CD14-positive monocyte (primary cell): ENCODE data around the gene INO80. TPM values are rescaled to one million over a fixed set of nuclear protein-coding genes. Genes with fewer than 3 reads are reported as not detected.

ENCODE experiments used
- DNase-seq, 3 donors: peaks; one replicate each; pipeline ENCODE4 v3.0.0-alpha.2; 2011 to 2022
- H2AFZ ChIP-seq: 2 replicates; pipeline ENCODE4 v1.6.0; 2012; ENCODE audit warnings: mild to moderate bottlenecking, low read depth, low read length, inconsistent platforms; ENCODE audit not compliant: insufficient read depth, poor library complexity, severe bottlenecking
- H3K27ac ChIP-seq, 2 donors: 1 replicate in 1 of 2; 2 replicates in 1 of 2; pipeline ENCODE4 v1.5.1; 2012 to 2013; ENCODE audit warnings: low read length in 2 of 2, control low read depth in 1 of 2, inconsistent platforms in 1 of 2, low read depth in 1 of 2, mild to moderate bottlenecking in 1 of 2
- H3K27me3 ChIP-seq, 2 donors: one replicate each; pipeline versions ENCODE4 v1.6.0 to v1.6.1; 2011 to 2013; ENCODE audit warnings: low read length in 2 of 2; ENCODE audit not compliant: control insufficient read depth in 2 of 2, insufficient read depth in 2 of 2
- H3K36me3 ChIP-seq, 2 donors: replicated peaks in 1 of 2; 1 replicate in 1 of 2; 2 replicates in 1 of 2; pipeline versions ENCODE4 v1.5.1 to v1.6.1; 2012 to 2013; ENCODE audit warnings: low read length in 2 of 2, control low read depth in 1 of 2, inconsistent platforms in 1 of 2, mild to moderate bottlenecking in 1 of 2; ENCODE audit not compliant: insufficient read depth in 2 of 2, control insufficient read depth in 1 of 2
- H3K4me1 ChIP-seq, 2 donors: 1 replicate in 1 of 2; 2 replicates in 1 of 2; pipeline versions ENCODE4 v1.5.1 to v1.6.1; 2012 to 2013; ENCODE audit warnings: low read length in 2 of 2, control low read depth in 1 of 2, inconsistent platforms in 1 of 2, mild to moderate bottlenecking in 1 of 2, moderate library complexity in 1 of 2; ENCODE audit not compliant: insufficient read depth in 2 of 2, control insufficient read depth in 1 of 2
- H3K4me2 ChIP-seq: replicated peaks from 2 replicates; pipeline ENCODE3; 2012; ENCODE audit warnings: low read length, moderate library complexity, mild to moderate bottlenecking; ENCODE audit not compliant: poor library complexity, severe bottlenecking; ENCODE audit errors: extremely low read depth
- H3K4me3 ChIP-seq, 3 experiments: fragments of 200-600 bp in 1 of 3; sonication (generic) in 1 of 3; replicated peaks in 1 of 3; 1 replicate in 2 of 3; 2 replicates in 1 of 3; pipeline ENCODE4 v1.5.1; 2011 to 2013; ENCODE audit warnings: low read length in 3 of 3, mild to moderate bottlenecking in 3 of 3, control low read depth in 2 of 3, low read depth in 2 of 3, inconsistent platforms in 1 of 3, moderate library complexity in 1 of 3
- H3K79me2 ChIP-seq: 2 replicates; pipeline ENCODE4 v1.6.0; 2012; ENCODE audit warnings: mild to moderate bottlenecking, control low read depth, inconsistent platforms, low read length, moderate library complexity; ENCODE audit not compliant: insufficient read depth
- H3K9ac ChIP-seq: 2 replicates; pipeline ENCODE4 v1.6.0; 2017; ENCODE audit warnings: low read length, mild to moderate bottlenecking; ENCODE audit not compliant: insufficient read depth, poor library complexity, severe bottlenecking
- H3K9me3 ChIP-seq, 2 donors: replicated peaks in 1 of 2; 1 replicate in 1 of 2; 2 replicates in 1 of 2; pipeline versions ENCODE4 v1.5.1 to v1.6.1; 2012 to 2013; ENCODE audit warnings: low read length in 2 of 2, control low read depth in 1 of 2; ENCODE audit not compliant: control insufficient read depth in 1 of 2, insufficient read depth in 1 of 2
- H4K20me1 ChIP-seq: 2 replicates; pipeline ENCODE4 v1.6.0; 2012; ENCODE audit warnings: mild to moderate bottlenecking, low read length, control low read depth, moderate library complexity; ENCODE audit not compliant: insufficient read depth
- H3K27ac Mint-ChIP-seq, 7 donors: one replicate each; pipeline ENCODE4 v1.8.0; 2020; ENCODE audit warnings: mild to moderate bottlenecking in 7 of 7, mixed read lengths in 7 of 7, moderate library complexity in 6 of 7, inconsistent platforms in 2 of 7
- H3K27me3 Mint-ChIP-seq, 3 donors: one replicate each; pipeline ENCODE4 v1.8.0; 2021 to 2022; ENCODE audit warnings: low read depth in 3 of 3, mild to moderate bottlenecking in 3 of 3, mixed read lengths in 3 of 3, moderate library complexity in 3 of 3, inconsistent platforms in 1 of 3
- H3K36me3 Mint-ChIP-seq, 2 donors: one replicate each; pipeline ENCODE4 v1.8.0; 2020; ENCODE audit warnings: mixed read lengths in 2 of 2, inconsistent platforms in 1 of 2, mild to moderate bottlenecking in 1 of 2
- H3K4me1 Mint-ChIP-seq: one replicate; pipeline ENCODE4 v1.8.0; 2020; ENCODE audit warnings: mild to moderate bottlenecking, mixed read lengths
- H3K4me3 Mint-ChIP-seq, 2 donors: one replicate each; pipeline ENCODE4 v1.8.0; 2020; ENCODE audit warnings: mild to moderate bottlenecking in 2 of 2, mixed read lengths in 2 of 2, moderate library complexity in 1 of 2
- H3K9me3 Mint-ChIP-seq, 7 donors: one replicate each; pipeline ENCODE4 v1.8.0; 2020 to 2022; ENCODE audit warnings: mixed read lengths in 7 of 7, mild to moderate bottlenecking in 6 of 7, moderate library complexity in 6 of 7, inconsistent platforms in 2 of 7
- CTCF ChIP-seq: fragments of 200-600 bp; IDR thresholded peaks from one replicate; pipeline ENCODE4 v1.8.0; 2022; ENCODE audit warnings: antibody characterized with exemption, mild to moderate bottlenecking
- WGBS: methylation state at CpG from one replicate; pipeline ENCODE4 v1.1.5; 2013; ENCODE audit warnings: missing lambda C conversion rate; ENCODE audit not compliant: insufficient coverage; 5-methylcytosine and 5-hydroxymethylcytosine counted together
- intact Hi-C, 2 donors: fragments of 100-400 bp; cut with micrococcal nuclease; formaldehyde crosslinking; loops; one replicate each; pipeline versions ENCODE4 v1.15.0 to v1.15.1; 2023
- polyA plus RNA-seq, 3 donors: library from polyadenylated mRNA; depleted of rRNA in 1 of 3; unstranded in 2 of 3; stranded (reverse) in 1 of 3; fragments of 300-500 nt in 2 of 3; fragments of >200 nt in 1 of 3; fragmentation: Illumina TruSeq in 2 of 3; gene quantifications; 1 replicate in 2 of 3; 2 replicates in 1 of 3; pipeline ENCODE4 v1.2.3, GENCODE V29; 2012 to 2021

Gene INO80
- polyA plus RNA-seq, 3 donors: 2.3 to 13.1 (median 2.4) TPM

- no peak for DNase-seq
- Mint-ChIP-seq H3K9me3 (no peaks in the 10 kb centered on the region), H3K4me1 (no peaks in the 10 kb centered on the region), H3K4me3 (no peak overlapping the region), H3K36me3 (peaks cover 63 to 75% of the 10 kb centered on the region in 2 donors), H3K27ac (no peak overlapping the region), H3K27me3 (peaks cover 0 to 1% (median 0%) of the 10 kb centered on the region in 3 donors)
- Histone ChIP-seq H3K27me3 (no peaks in the 10 kb centered on the region), H3K27ac (no peak overlapping the region), H3K36me3 (peaks cover 65 to 97% of the 10 kb centered on the region in 2 donors), H3K9ac (no peak overlapping the region), H3K4me3 (no peak overlapping the region), H3K79me2 (no peaks in the 10 kb centered on the region), H3K9me3 (no peaks in the 10 kb centered on the region), H2AFZ (no peak overlapping the region), H3K4me2 (no peak overlapping the region), H4K20me1 (peaks cover 4% of the 10 kb centered on the region), H3K4me1 (no peaks in the 10 kb centered on the region)
- no peak for TF ChIP-seq CTCF
- intact Hi-C loops: loop anchor here in 1 of 2 donors (5.0 to 10.0 kb wide), 2 partner anchors 79 to 117 kb away; no protein-coding TSS in a partner anchor
- 77% methylated on average over 4 of the region's 4 CpGs for WGBS
Measured at GRCh38 chr15:41024131-41024530, 91.9 kb downstream of the INO80 start.

- H3K79me2 ChIP-seq: no peaks in the 10 kb centered on the region
- peaks cover 4% of the 10 kb centered on the region for H4K20me1 ChIP-seq
- WGBS: 59% methylated on average over 3 of the region's 5 CpGs
- no peak overlapping the region for H3K4me3 Mint-ChIP-seq
- H3K27me3 Mint-ChIP-seq: peaks cover 0 to 1% (median 0%) of the 10 kb centered on the region in 3 donors
- TF ChIP-seq CTCF: peak; percentile 74
- intact Hi-C loops: loop anchor here (2.0 to 10.0 kb wide), 4 partner anchors 78 to 166 kb away; no protein-coding TSS in a partner anchor
- H2AFZ ChIP-seq: no peak overlapping the region
- H3K27ac ChIP-seq: no peak overlapping the region
- H3K9me3 Mint-ChIP-seq: no peaks in the 10 kb centered on the region
- no peak overlapping the region for H3K4me2 ChIP-seq
- no peak overlapping the region for H3K4me3 ChIP-seq
- DNase-seq: peak; percentile 23 to 45 (median 28)
- peaks cover 55 to 94% of the 10 kb centered on the region in 2 donors for H3K36me3 ChIP-seq
- peaks cover 66 to 77% of the 10 kb centered on the region in 2 donors for H3K36me3 Mint-ChIP-seq
- peaks cover 5 to 13% of the 10 kb centered on the region in 2 donors for H3K4me1 ChIP-seq
- H3K27ac Mint-ChIP-seq: peak overlapping the region in 2 of 7 donors; percentile 13 to 52
- H3K27me3 ChIP-seq: no peaks in the 10 kb centered on the region
- H3K4me1 Mint-ChIP-seq: peaks cover 12% of the 10 kb centered on the region
- H3K9ac ChIP-seq: no peak overlapping the region
- H3K9me3 ChIP-seq: no peaks in the 10 kb centered on the region
Measured at GRCh38 chr15:41022487-41023090, 93.5 kb downstream of the INO80 start.
